Heart right ventricle (tissue), 16 donors: ENCODE data around the gene AKTIP. TPM values are rescaled to one million over a fixed set of nuclear protein-coding genes. Genes with fewer than 3 reads are reported as not detected.

Experiments used
- ATAC-seq, 8 donors: fragments of 200-7000 bp; cut with Tn5 transposase; one replicate each; pipeline ENCODE4 v1.9.1; 2020; ENCODE audit warnings: mild to moderate bottlenecking in 8 of 8, moderate library complexity in 8 of 8, moderate number of reproducible peaks in 1 of 8
- DNase-seq, 2 donors: peaks; one replicate each; pipeline ENCODE4 v3.0.0-alpha.2; 2020
- H3K27ac ChIP-seq, 10 donors: fragments of 200-600 bp; sonication (generic) in 2 of 10; one replicate each; pipeline versions ENCODE4 v1.5.0 to v1.8.0; 2020 to 2022; ENCODE audit warnings: mild to moderate bottlenecking in 3 of 10
- H3K27me3 ChIP-seq, 7 donors: fragments of 200-600 bp; one replicate each; pipeline ENCODE4 v1.8.0; 2021 to 2022; ENCODE audit warnings: mild to moderate bottlenecking in 2 of 7
- H3K36me3 ChIP-seq, 9 donors: fragments of 200-600 bp; sonication (generic) in 1 of 9; one replicate each; pipeline versions ENCODE4 v1.5.0 to v1.8.0; 2020 to 2022; ENCODE audit warnings: mild to moderate bottlenecking in 2 of 9
- H3K4me1 ChIP-seq, 9 donors: fragments of 200-600 bp; sonication (generic) in 1 of 9; one replicate each; pipeline versions ENCODE4 v1.5.0 to v1.8.0; 2020 to 2022; ENCODE audit warnings: mild to moderate bottlenecking in 4 of 9
- H3K4me3 ChIP-seq, 10 donors: fragments of 200-600 bp; sonication (generic) in 2 of 10; one replicate each; pipeline versions ENCODE4 v1.5.0 to v1.8.0; 2020 to 2022; ENCODE audit warnings: mild to moderate bottlenecking in 7 of 10, moderate library complexity in 2 of 10
- H3K9me3 ChIP-seq, 11 donors: fragments of 200-600 bp in 10 of 11; sonication (generic) in 2 of 11; one replicate each; pipeline versions ENCODE4 v1.5.0 to v1.8.0; 2013 to 2022; ENCODE audit warnings: mild to moderate bottlenecking in 2 of 11, control low read depth in 1 of 11, moderate library complexity in 1 of 11
- CTCF ChIP-seq, 9 donors: fragments of 200-600 bp; sonication (generic) in 2 of 9; IDR thresholded peaks; one replicate each; pipeline versions ENCODE4 v1.5.0 to v1.8.0; 2021 to 2022; ENCODE audit warnings: antibody characterized with exemption in 9 of 9, mild to moderate bottlenecking in 5 of 9, moderate library complexity in 1 of 9
- WGBS, 2 donors: extraction: QIAGEN DNeasy Blood & Tissue Kit; methylation state at CpG; one replicate each; pipeline ENCODE4 v1.1.7; 2013; ENCODE audit warnings: inconsistent platforms in 1 of 2; 5-methylcytosine and 5-hydroxymethylcytosine counted together
- intact Hi-C, 10 donors: fragments of 100-400 bp; cut with DNase I; formaldehyde crosslinking; loops; one replicate each; pipeline versions ENCODE4 v1.11.1 to v1.14.2; 2022
- polyA plus RNA-seq, 2 donors: library from polyadenylated mRNA; stranded (reverse); fragments of 200-250 nt; gene quantifications; one replicate each; pipeline ENCODE4 v1.2.3, GENCODE V29; 2013
- total RNA-seq, 10 donors: library from RNA; stranded (reverse); fragmentation: NEBNext Ultra II Directional in 3 of 10; extraction: Animal tissue kit (Norgen Biotek cat#: 25700) in 3 of 10; gene quantifications; one replicate each; pipeline versions ENCODE4 v1.2.1 to v1.2.4, GENCODE V29; 2021 to 2023
- donor health status: Arrhythmogenic right ventricular cardiomyopathy.
- donor health status: ischemic (EF 13 %, LVEDD 7.1; RV severe dilation, severe dysfunction).
- donor health status: healthy with polysubstance abuse.
- donor health status: DM: no; HTN: yes; CAD: no.
- donor health status: DM: no; HTN: no; CAD: no.
- donor health status: ischemic (EF 25% LVEDD 6.9; RV normal size, moderate dysfunction).
- donor health status: ischemic (EF 25% LVEDD 5.7; RV mildly dilated, moderate dysfunction).
- donor health status: healthy.
- donor health status: DM: yes; HTN: yes; CAD: no.
- donor health status: Ischemic cardiomyopathy.
- donor health status: ischemic (EF 35%, LVEDD 5.7; RV mildly dilated, moderate dysfunction).
- donor health status: nonischemic (EF 11% LVEDD 7.7; RV severe dilation, severe dysfunction).
- donor health status: DM: yes; HTN: yes; CAD: no.
- donor health status: PGD.
- donor health status: ischemic (EF 29% LVEDD 5.4; RV normal size, mild dysfunction).
- donor health status: nonischemic (EF 23%, LVEDD 6.1; RV moderate dilation, normal function).

AKTIP gene
- total and polyA plus RNA-seq, 12 donors = 33.4 to 105 (median 75.5) TPM

GRCh38 chr16:53529513-53529912 is 26.5 kb upstream of the AKTIP start:
- no peak for ATAC-seq
- H3K27me3 ChIP-seq = no peaks in the 10 kb centered on the region
- H3K27ac ChIP-seq = no peak overlapping the region
- no peak for DNase-seq
- intact Hi-C loops = no loop called here
- H3K4me3 ChIP-seq = no peak overlapping the region
- 80 to 82% methylated on average over 14 of the region's 14 CpGs for WGBS, 2 donors
- no peaks in the 10 kb centered on the region for H3K36me3 ChIP-seq
- no peak for TF ChIP-seq CTCF (IDR thresholded peaks at IDR 0.05)
- H3K9me3 ChIP-seq = peaks cover 0 to 8% (median 0%) of the 10 kb centered on the region in 11 donors
- no peaks in the 10 kb centered on the region for H3K4me1 ChIP-seq

DNA sequence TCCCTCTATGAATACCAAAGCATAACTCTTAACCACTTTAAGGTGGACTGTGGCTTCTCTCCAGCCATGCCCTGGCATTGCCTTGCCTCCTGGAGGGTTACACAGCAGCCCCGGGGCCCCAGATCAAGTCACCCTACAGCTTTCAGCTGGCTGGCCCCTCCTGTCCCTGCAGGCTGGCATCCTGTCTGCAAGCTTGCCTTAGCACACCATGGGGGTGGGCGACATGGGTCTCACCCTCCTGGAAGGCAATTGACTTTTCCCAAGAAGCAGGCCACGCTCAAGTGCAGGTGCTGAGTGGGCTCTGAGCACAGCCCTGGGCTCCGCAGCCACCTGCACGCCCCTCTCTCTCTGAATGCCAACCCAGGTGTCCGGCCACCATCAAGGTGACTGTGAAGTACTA is 25.8 kb upstream of the AKTIP start:
- H3K27ac ChIP-seq = no peak overlapping the region
- no peaks in the 10 kb centered on the region for H3K36me3 ChIP-seq
- no peaks in the 10 kb centered on the region for H3K4me1 ChIP-seq
- ATAC-seq = peak in 1 of 8 donors; percentile 35
- DNase-seq = no peak
- H3K9me3 ChIP-seq = peaks cover 0 to 8% (median 0%) of the 10 kb centered on the region in 11 donors
- H3K27me3 ChIP-seq = no peaks in the 10 kb centered on the region
- no peak for TF ChIP-seq CTCF (IDR thresholded peaks at IDR 0.05)
- 94 to 96% methylated on average over 6 of the region's 6 CpGs for WGBS, 2 donors
- intact Hi-C loops = no loop called here
- no peak overlapping the region for H3K4me3 ChIP-seq

- H3K27ac ChIP-seq = no peak overlapping the region
- H3K27me3 ChIP-seq = no peaks in the 10 kb centered on the region
- no peak for TF ChIP-seq CTCF (IDR thresholded peaks at IDR 0.05)
- H3K9me3 ChIP-seq = no peaks in the 10 kb centered on the region
- ATAC-seq (peak in 2 of 8 donors; percentile 17 to 53), DNase-seq (no peak)
- H3K4me1 ChIP-seq = peaks cover 0 to 16% (median 5%) of the 10 kb centered on the region in 9 donors
- WGBS, 2 donors = 91 to 92% methylated on average over 15 of the region's 15 CpGs
- H3K4me3 ChIP-seq = no peak overlapping the region
- no peaks in the 10 kb centered on the region for H3K36me3 ChIP-seq
- intact Hi-C loops = no loop called here
Measured at GRCh38 chr16:53523971-53524548, 21.1 kb upstream of the AKTIP start.

GRCh38 chr16:53523126-53523804 is 20.3 kb upstream of the AKTIP start:
- Histone ChIP-seq H3K4me3 (no peak overlapping the region), H3K9me3 (no peaks in the 10 kb centered on the region), H3K27ac (no peak overlapping the region), H3K36me3 (no peaks in the 10 kb centered on the region), H3K4me1 (peaks cover 0 to 24% (median 6%) of the 10 kb centered on the region in 9 donors), H3K27me3 (no peaks in the 10 kb centered on the region)
- ATAC-seq = no peak
- 94 to 96% methylated on average over 21 of the region's 21 CpGs for WGBS, 2 donors
- no peak for DNase-seq
- no peak for TF ChIP-seq CTCF (IDR thresholded peaks at IDR 0.05)
- intact Hi-C loops = no loop called here
